HEK293 (cell line): ENCODE data around the gene AFF1.

Experiments used
- CTCF ChIA-PET: fragments of 350-600 bp; formaldehyde crosslinking; extraction: SDS; loops from one replicate; lab custom pipeline; 2021; ENCODE audit warnings: antibody characterized with exemption; lab: Yijun Ruan, JAX
- POLR2A ChIA-PET: fragments of 300-600 bp; formaldehyde crosslinking; extraction: SDS; loops from one replicate; lab custom pipeline; 2020; ENCODE audit warnings: antibody characterized with exemption, inconsistent platforms; lab: Yijun Ruan, JAX
- H3K27ac ChIP-seq: fragments of 200-500 bp; sonication (Bioruptor generic); 2 replicates; pipeline ENCODE4 v1.5.1; 2014; ENCODE audit warnings: low read depth, low read length, control low read depth, inconsistent platforms; ENCODE audit errors: extremely low read depth
- H3K36me3 ChIP-seq, 2 experiments: fragments of 200-500 bp in 1 of 2; sonication (Bioruptor generic) in 1 of 2; 1 replicate in 1 of 2; 2 replicates in 1 of 2; pipeline ENCODE4 v1.5.1; 2014 to 2017; ENCODE audit warnings: inconsistent platforms in 2 of 2, low read length in 2 of 2; ENCODE audit not compliant: control insufficient read depth in 2 of 2, insufficient read depth in 1 of 2
- H3K4me1 ChIP-seq: fragments of 200-500 bp; sonication (Bioruptor generic); 2 replicates; pipeline ENCODE4 v1.5.1; 2014; ENCODE audit warnings: mild to moderate bottlenecking, low read length, inconsistent platforms; ENCODE audit not compliant: control insufficient read depth, insufficient read depth
- H3K4me3 ChIP-seq: 2 replicates; pipeline ENCODE4 v1.5.1; 2011; ENCODE audit warnings: low read depth, mild to moderate bottlenecking, control low read depth, low read length, moderate library complexity
- H3K9me3 ChIP-seq: fragments of 200-500 bp; sonication (Bioruptor generic); 2 replicates; pipeline ENCODE4 v1.5.1; 2014; ENCODE audit warnings: low read depth, low read length, inconsistent platforms; ENCODE audit not compliant: control insufficient read depth, insufficient read depth
- FEZF1 ChIP-seq: fragments of 450-650 bp; formaldehyde crosslinking; IDR thresholded peaks from 2 replicates; pipeline ENCODE4 v1.5.1; 2016; ENCODE audit warnings: missing biosample characterization, missing genetic modification characterization
- HOXD13 ChIP-seq: sonication (generic); formaldehyde crosslinking; IDR thresholded peaks from 2 replicates; pipeline ENCODE4 v1.8.0; 2022; ENCODE audit warnings: missing genetic modification reagents, borderline replicate concordance
- PRDM2 ChIP-seq: fragments of 450-650 bp; formaldehyde crosslinking; IDR thresholded peaks from 2 replicates; pipeline ENCODE4 v1.5.1; 2016; ENCODE audit warnings: missing biosample characterization, missing genetic modification characterization, borderline replicate concordance
- RBAK ChIP-seq: fragments of 450-650 bp; formaldehyde crosslinking; IDR thresholded peaks from 2 replicates; pipeline ENCODE4 v1.5.1; 2016; ENCODE audit warnings: missing biosample characterization, missing genetic modification characterization
- SCRT1 ChIP-seq: fragments of 450-650 bp; formaldehyde crosslinking; IDR thresholded peaks from 2 replicates; pipeline ENCODE4 v1.5.1; 2016; ENCODE audit warnings: missing biosample characterization, missing genetic modification characterization, borderline replicate concordance
- SCRT2 ChIP-seq: fragments of 450-650 bp; formaldehyde crosslinking; IDR thresholded peaks from 2 replicates; pipeline ENCODE4 v1.5.1; 2016; ENCODE audit warnings: missing biosample characterization, missing genetic modification characterization
- TSHZ1 ChIP-seq: fragments of 450-650 bp; formaldehyde crosslinking; IDR thresholded peaks from 2 replicates; pipeline ENCODE4 v1.5.1; 2016; ENCODE audit warnings: missing biosample characterization, missing genetic modification characterization, borderline replicate concordance
- ZBTB8A ChIP-seq: fragments of 450-650 bp; formaldehyde crosslinking; IDR thresholded peaks from 2 replicates; pipeline ENCODE4 v1.5.1; 2016; ENCODE audit warnings: missing biosample characterization, missing genetic modification characterization
- ZEB2 ChIP-seq: fragments of 450-650 bp; formaldehyde crosslinking; IDR thresholded peaks from 2 replicates; pipeline ENCODE4 v1.5.1; 2016; ENCODE audit warnings: missing biosample characterization, missing genetic modification characterization
- ZNF112 ChIP-seq: fragments of 450-650 bp; formaldehyde crosslinking; IDR thresholded peaks from 2 replicates; pipeline ENCODE4 v1.5.0; 2017; ENCODE audit warnings: missing biosample characterization, missing genetic modification characterization
- ZNF280D ChIP-seq: fragments of 450-650 bp; formaldehyde crosslinking; IDR thresholded peaks from 2 replicates; pipeline ENCODE4 v1.5.1; 2016; ENCODE audit warnings: missing biosample characterization, missing genetic modification characterization
- ZNF335 ChIP-seq: fragments of 450-650 bp; formaldehyde crosslinking; conservative IDR thresholded peaks from 2 replicates; pipeline ENCODE4 v1.5.1; 2016; ENCODE audit warnings: missing biosample characterization, missing genetic modification characterization
- ZNF449 ChIP-seq: fragments of 450-650 bp; formaldehyde crosslinking; IDR thresholded peaks from 2 replicates; pipeline ENCODE4 v1.5.1; 2017; ENCODE audit warnings: missing biosample characterization, mild to moderate bottlenecking, missing genetic modification characterization, moderate library complexity
- ZNF621 ChIP-seq: fragments of 450-650 bp; formaldehyde crosslinking; IDR thresholded peaks from 2 replicates; pipeline ENCODE4 v1.5.1; 2017; ENCODE audit warnings: missing biosample characterization, missing genetic modification characterization
- ZNF623 ChIP-seq: fragments of 450-650 bp; formaldehyde crosslinking; IDR thresholded peaks from 2 replicates; pipeline ENCODE4 v1.5.1; 2016; ENCODE audit warnings: missing biosample characterization, missing genetic modification characterization
- ZNF626 ChIP-seq: fragments of 450-650 bp; sonication (Bioruptor Pico); formaldehyde crosslinking; IDR thresholded peaks from 2 replicates; pipeline ENCODE4 v1.5.1; 2018; ENCODE audit warnings: missing biosample characterization, missing genetic modification characterization, inconsistent platforms
- ZSCAN18 ChIP-seq: fragments of 450-650 bp; formaldehyde crosslinking; IDR thresholded peaks from 2 replicates; pipeline ENCODE4 v1.5.1; 2016; ENCODE audit warnings: missing biosample characterization, missing genetic modification characterization

AFF1 gene

GRCh38 chr4:86928400-86929255 lies 6.2 kb upstream of the AFF1 start (continued):
- TF ChIP-seq ZNF280D (tag by site-specific recombination) (no peak), ZNF112 (no peak), RBAK (tag by site-specific recombination) (no peak), ZNF621 (tag by site-specific recombination) (no peak), ZNF623 (tag by site-specific recombination) (no peak), PRDM2 (no peak), ZSCAN18 (tag by site-specific recombination) (no peak)

- Histone ChIP-seq H3K36me3 (no peaks in the 10 kb centered on the region), H3K4me3 (peak overlapping the region; percentile 67), H3K4me1 (no peaks in the 10 kb centered on the region), H3K27ac (peak overlapping the region; percentile 64), H3K9me3 (no peaks in the 10 kb centered on the region)
- ChIA-PET CTCF (interaction anchor here (0.5 to 2.4 kb wide), 8 partner anchors 11 to 1042 kb away, joined by 3 to 18 read pairs (median 4); no protein-coding TSS in a partner anchor), POLR2A (interaction anchor here (0.7 to 3.7 kb wide), 11 partner anchors 11 to 340 kb away, joined by 3 to 69 read pairs (median 5); partner anchors contain the start of gene PTPN13)
- TF ChIP-seq SCRT2 (tag by site-specific recombination) (peak; percentile 91), ZNF335 (tag by site-specific recombination) (peak; percentile 76), ZNF626 (tag by site-specific recombination) (no peak), FEZF1 (tag by site-specific recombination) (peak; percentile 29; the same call in 1 of the 2 replicates), SCRT1 (tag by site-specific recombination) (peak; percentile 72; the same call in 1 of the 2 replicates), ZNF449 (tag by site-specific recombination) (peak; percentile 75; the same call in 1 of the 2 replicates), TSHZ1 (tag by site-specific recombination) (no peak), HOXD13 (no peak), ZEB2 (tag by site-specific recombination) (0 out of 2 replicates have a peak, but pooled peaks have one; percentile 6), ZBTB8A (tag by site-specific recombination) (0 out of 2 replicates have a peak, but pooled peaks have one; percentile 46)
These were observed 552 bp upstream of the AFF1 start for GRCh38 chr4:86934147-86934770.
